ACC112 (cell line): ENCODE measurements around the gene HIC1.

Experiments used
- H2AFZ ChIP-seq: fragments of 200-600 bp; sonication (generic); one replicate; pipeline ENCODE4 v1.6.0; 2017; ENCODE audit warnings: antibody characterized with exemption, low read length; ENCODE audit not compliant: unreplicated experiment
- H3K27ac ChIP-seq: fragments of 200-600 bp; sonication (generic); 2 replicates; pipeline ENCODE4 v1.5.1; 2014; ENCODE audit warnings: low read depth, mild to moderate bottlenecking, antibody characterized with exemption, low read length, moderate library complexity
- H3K27me3 ChIP-seq: fragments of 200-600 bp; sonication (generic); 2 replicates; pipeline ENCODE4 v1.6.1; 2014; ENCODE audit warnings: mild to moderate bottlenecking, antibody characterized with exemption, low read length, moderate library complexity, mixed read lengths; ENCODE audit not compliant: insufficient read depth
- H3K36me3 ChIP-seq: fragments of 200-600 bp; sonication (generic); 2 replicates; pipeline ENCODE4 v1.6.1; 2016; ENCODE audit warnings: mild to moderate bottlenecking, antibody characterized with exemption, low read length, moderate library complexity, mixed read lengths; ENCODE audit not compliant: insufficient read depth
- H3K4me1 ChIP-seq: fragments of 200-600 bp; sonication (generic); one replicate; pipeline ENCODE4 v1.6.1; 2016; ENCODE audit warnings: low read length, mixed read lengths; ENCODE audit not compliant: insufficient read depth, unreplicated experiment, control insufficient read depth
- H3K4me3 ChIP-seq: fragments of 200-600 bp; sonication (generic); 2 replicates; pipeline ENCODE4 v1.5.1; 2014; ENCODE audit warnings: mild to moderate bottlenecking, low read depth, low read length
- H3K79me2 ChIP-seq: fragments of 200-600 bp; sonication (generic); one replicate; pipeline ENCODE4 v1.6.0; 2016; ENCODE audit warnings: low read length; ENCODE audit not compliant: control insufficient read depth, unreplicated experiment, insufficient read depth

HIC1 gene

GRCh38 chr17:2055292-2056205 is 646 bp downstream of the HIC1 start:
- peaks cover 4% of the 10 kb centered on the region; the same call in 1 of the 2 replicates for H3K36me3 ChIP-seq
- H2AFZ ChIP-seq: peak overlapping the region; percentile 46
- H3K27ac ChIP-seq: peak overlapping the region; percentile 54
- peaks cover 14% of the 10 kb centered on the region for H3K79me2 ChIP-seq
- peak overlapping the region; percentile 79 for H3K4me3 ChIP-seq
- no peaks in the 10 kb centered on the region for H3K4me1 ChIP-seq
- peaks cover 9% of the 10 kb centered on the region; the same call in 1 of the 2 replicates for H3K27me3 ChIP-seq

GRCh38 chr17:2056206-2057174 is 1.6 kb downstream of the HIC1 start:
- H3K27ac ChIP-seq: peak overlapping the region; percentile 54
- no peaks in the 10 kb centered on the region for H3K4me1 ChIP-seq
- peaks cover 3% of the 10 kb centered on the region; the same call in 1 of the 2 replicates for H3K27me3 ChIP-seq
- peaks cover 4% of the 10 kb centered on the region; the same call in 1 of the 2 replicates for H3K36me3 ChIP-seq
- no peak overlapping the region for H2AFZ ChIP-seq
- peak overlapping the region; percentile 79 for H3K4me3 ChIP-seq
- H3K79me2 ChIP-seq: peaks cover 14% of the 10 kb centered on the region

- Histone ChIP-seq H3K36me3 (peaks cover 4% of the 10 kb centered on the region; the same call in 1 of the 2 replicates), H3K79me2 (peaks cover 14% of the 10 kb centered on the region), H3K27ac (no peak overlapping the region), H3K27me3 (no peaks in the 10 kb centered on the region), H3K4me1 (peaks cover 5% of the 10 kb centered on the region), H2AFZ (no peak overlapping the region), H3K4me3 (peak overlapping the region; percentile 79)
Measured at GRCh38 chr17:2057175-2057759, 2.4 kb downstream of the HIC1 start.

- H3K27me3 ChIP-seq: no peaks in the 10 kb centered on the region
- peaks cover 12% of the 10 kb centered on the region for H3K4me1 ChIP-seq
- peaks cover 4% of the 10 kb centered on the region; the same call in 1 of the 2 replicates for H3K36me3 ChIP-seq
- H3K4me3 ChIP-seq: no peak overlapping the region
- H3K27ac ChIP-seq: no peak overlapping the region
- no peak overlapping the region for H2AFZ ChIP-seq
- H3K79me2 ChIP-seq: peaks cover 14% of the 10 kb centered on the region
Measured at GRCh38 chr17:2057760-2058585, 3.1 kb downstream of the HIC1 start.

- no peak overlapping the region for H3K4me3 ChIP-seq
- peaks cover 4% of the 10 kb centered on the region; the same call in 1 of the 2 replicates for H3K36me3 ChIP-seq
- H2AFZ ChIP-seq: no peak overlapping the region
- no peaks in the 10 kb centered on the region for H3K27me3 ChIP-seq
- H3K27ac ChIP-seq: no peak overlapping the region
- H3K4me1 ChIP-seq: peaks cover 16% of the 10 kb centered on the region
- H3K79me2 ChIP-seq: peaks cover 14% of the 10 kb centered on the region
Measured at GRCh38 chr17:2058586-2059546, 4.0 kb downstream of the HIC1 start.

GRCh38 chr17:2059547-2060384 is 4.9 kb downstream of the HIC1 start:
- Histone ChIP-seq H3K79me2 (peaks cover 14% of the 10 kb centered on the region), H3K4me1 (peaks cover 25% of the 10 kb centered on the region), H3K36me3 (peaks cover 4% of the 10 kb centered on the region; the same call in 1 of the 2 replicates), H2AFZ (no peak overlapping the region), H3K27ac (no peak overlapping the region), H3K4me3 (no peak overlapping the region), H3K27me3 (no peaks in the 10 kb centered on the region)

- peaks cover 4% of the 10 kb centered on the region; the same call in 1 of the 2 replicates for H3K36me3 ChIP-seq
- H3K79me2 ChIP-seq: peaks cover 14% of the 10 kb centered on the region
- H3K27ac ChIP-seq: no peak overlapping the region
- no peak overlapping the region for H2AFZ ChIP-seq
- peaks cover 31% of the 10 kb centered on the region for H3K4me1 ChIP-seq
- H3K27me3 ChIP-seq: no peaks in the 10 kb centered on the region
- no peak overlapping the region for H3K4me3 ChIP-seq
Measured at GRCh38 chr17:2060385-2060658, 5.4 kb downstream of the HIC1 start.

GRCh38 chr17:2060681-2061440 is 6.0 kb downstream of the HIC1 start:
- Histone ChIP-seq H3K27me3 (no peaks in the 10 kb centered on the region), H3K79me2 (peaks cover 14% of the 10 kb centered on the region), H2AFZ (no peak overlapping the region), H3K36me3 (peaks cover 4% of the 10 kb centered on the region; the same call in 1 of the 2 replicates), H3K4me1 (peaks cover 35% of the 10 kb centered on the region), H3K27ac (no peak overlapping the region), H3K4me3 (no peak overlapping the region)
